ENCODE results near the gene PNMA8C.

GRCh38 chr19:46463516-46463915 is 34.8 kb upstream of the PNMA8C start:
- TF ChIP-seq NFRKB (IDR thresholded peaks at IDR 0.05) (no peak), ARNT (IDR thresholded peaks at IDR 0.05) (no peak), TARDBP (IDR thresholded peaks at IDR 0.05) (no peak), SUZ12 (IDR thresholded peaks at IDR 0.05) (no peak), FOXK2 (IDR thresholded peaks at IDR 0.05) (no peak), ELF4 (IDR thresholded peaks at IDR 0.05) (no peak), PKNOX1 (IDR thresholded peaks at IDR 0.05) (no peak)

All from HEK293T (cell line).